IMR-90 (cell line): ENCODE data around the gene MTHFSD. TPM values are rescaled to one million over a fixed set of nuclear protein-coding genes. Genes with fewer than 3 reads are reported as not detected.
A peak's percentile ranks its signal among the peaks of the same experiment; 100 is the strongest.

Experiments used
- ATAC-seq: fragments of 200-7000 bp; cut with Tn5 transposase; 2 replicates; pipeline ENCODE4 v1.9.1; 2020; ENCODE audit warnings: low read depth, mild to moderate bottlenecking, moderate library complexity
- BruUV-seq: library from RNA; stranded (reverse); fragments of 400-500 nt; replicated peaks from 2 replicates; lab custom pipeline; 2021; lab: Mats Ljungman, UMichigan
- CTCF ChIA-PET: fragments of 300-600 bp; formaldehyde crosslinking; extraction: SDS; loops from one replicate; lab custom pipeline; 2021; ENCODE audit warnings: antibody characterized with exemption; lab: Yijun Ruan, JAX
- POLR2A ChIA-PET: fragments of 300-600 bp; sonication (Branson Sonifier 250); formaldehyde crosslinking; loops from one replicate; lab custom pipeline; 2022; ENCODE audit warnings: antibody characterized with exemption; ENCODE audit not compliant: unreplicated experiment; lab: Charles Lee
- DNase-seq: peaks from one replicate; pipeline ENCODE4 v3.0.0; 2013
- H2AFZ ChIP-seq: replicated peaks from 2 replicates; pipeline ENCODE3; 2013; ENCODE audit warnings: low read length, mild to moderate bottlenecking; ENCODE audit not compliant: poor library complexity
- H2AK5ac ChIP-seq: 2 replicates; pipeline ENCODE4 v1.6.1; 2013; ENCODE audit warnings: low read depth, low read length, inconsistent platforms
- H2AK9ac ChIP-seq: replicated peaks from 2 replicates; pipeline ENCODE3; 2013; ENCODE audit warnings: mild to moderate bottlenecking, low read depth, low read length, moderate library complexity; ENCODE audit not compliant: poor library complexity
- H2BK120ac ChIP-seq: 2 replicates; pipeline ENCODE4 v1.6.1; 2013; ENCODE audit warnings: low read depth, low read length, inconsistent platforms
- H2BK15ac ChIP-seq: 3 replicates; pipeline ENCODE4 v1.6.1; 2013; ENCODE audit warnings: low read depth, low read length, inconsistent platforms
- H2BK20ac ChIP-seq: 2 replicates; pipeline ENCODE4 v1.6.1; 2013; ENCODE audit warnings: low read depth, mild to moderate bottlenecking, inconsistent platforms, low read length, moderate library complexity
- H2BK5ac ChIP-seq: 2 replicates; pipeline ENCODE4 v1.6.1; 2013; ENCODE audit warnings: mild to moderate bottlenecking, low read depth, low read length, inconsistent platforms; ENCODE audit not compliant: poor library complexity, severe bottlenecking
- H3K14ac ChIP-seq: replicated peaks from 2 replicates; pipeline ENCODE4 v1.6.1; 2013; ENCODE audit warnings: low read depth, low read length, inconsistent platforms
- H3K18ac ChIP-seq: 2 replicates; pipeline ENCODE4 v1.6.1; 2013; ENCODE audit warnings: low read depth, low read length, control low read depth
- H3K23ac ChIP-seq: 2 replicates; pipeline ENCODE4 v1.6.1; 2013; ENCODE audit warnings: low read depth, low read length, inconsistent platforms
- H3K27ac ChIP-seq: 2 replicates; pipeline ENCODE4 v1.5.1; 2013; ENCODE audit warnings: mild to moderate bottlenecking, control low read depth, low read length; ENCODE audit not compliant: insufficient read depth
- H3K27me3 ChIP-seq: 2 replicates; pipeline ENCODE4 v1.6.1; 2013; ENCODE audit warnings: low read length; ENCODE audit not compliant: control insufficient read depth, insufficient read depth
- H3K36me3 ChIP-seq: 2 replicates; pipeline ENCODE4 v1.6.1; 2013; ENCODE audit warnings: low read length, mixed read lengths; ENCODE audit not compliant: control insufficient read depth, insufficient read depth
- H3K4ac ChIP-seq: 2 replicates; pipeline ENCODE4 v1.6.1; 2013; ENCODE audit warnings: low read depth, low read length, inconsistent platforms
- H3K4me1 ChIP-seq: 2 replicates; pipeline ENCODE4 v1.6.1; 2013; ENCODE audit warnings: low read length, mixed read lengths; ENCODE audit not compliant: control insufficient read depth, insufficient read depth
- H3K4me2 ChIP-seq: 2 replicates; pipeline ENCODE4 v1.6.1; 2013; ENCODE audit warnings: low read depth, mild to moderate bottlenecking, control low read depth, low read length, moderate library complexity
- H3K4me3 ChIP-seq: 2 replicates; pipeline ENCODE4 v1.5.1; 2013; ENCODE audit warnings: low read depth, mild to moderate bottlenecking, control low read depth, low read length, moderate library complexity; ENCODE audit not compliant: insufficient read depth
- H3K56ac ChIP-seq: 2 replicates; pipeline ENCODE4 v1.6.1; 2013; ENCODE audit warnings: low read length, inconsistent platforms; ENCODE audit not compliant: insufficient read depth; ENCODE audit errors: extremely low read depth
- H3K79me1 ChIP-seq, 2 experiments: 2 replicates each; pipeline ENCODE4 v1.6.1; 2013; ENCODE audit warnings: low read length in 2 of 2, inconsistent platforms in 1 of 2, low read depth in 1 of 2
- H3K9ac ChIP-seq: 2 replicates; pipeline ENCODE4 v1.6.1; 2013; ENCODE audit warnings: low read depth, low read length, control low read depth
- H3K9me1 ChIP-seq: 2 replicates; pipeline ENCODE4 v1.6.1; 2013; ENCODE audit warnings: low read length, inconsistent platforms; ENCODE audit not compliant: insufficient read depth
- H3K9me3 ChIP-seq: 2 replicates; pipeline ENCODE4 v1.6.1; 2013; ENCODE audit warnings: low read length; ENCODE audit not compliant: control insufficient read depth, insufficient read depth
- H4K20me1 ChIP-seq: 2 replicates; pipeline ENCODE4 v1.6.1; 2013; ENCODE audit warnings: low read length, inconsistent platforms; ENCODE audit not compliant: insufficient read depth
- H4K5ac ChIP-seq: 2 replicates; pipeline ENCODE4 v1.6.1; 2013; ENCODE audit warnings: mild to moderate bottlenecking, low read depth, low read length, control low read depth
- H4K8ac ChIP-seq, 2 experiments: 2 replicates each; pipeline ENCODE4 v1.6.1; 2013; ENCODE audit warnings: low read depth in 2 of 2, low read length in 2 of 2, control low read depth in 1 of 2, inconsistent platforms in 1 of 2
- H4K91ac ChIP-seq: 2 replicates; pipeline ENCODE4 v1.6.1; 2013; ENCODE audit warnings: low read depth, low read length, inconsistent platforms; ENCODE audit not compliant: insufficient read depth
- BHLHE40 ChIP-seq: fragments of 150-350 bp; IDR thresholded peaks from 2 replicates; pipeline ENCODE4 v1.6.1; 2016; ENCODE audit warnings: mild to moderate bottlenecking, low read depth, low read length
- CEBPB ChIP-seq: IDR thresholded peaks from 2 replicates; pipeline ENCODE4 v1.6.1; 2012; ENCODE audit warnings: low read depth, low read length, improper control_type of control experiment
- FOS ChIP-seq: fragments of 150-350 bp; IDR thresholded peaks from 2 replicates; pipeline ENCODE4 v1.6.1; 2016; ENCODE audit warnings: low read depth, low read length
- MAFK ChIP-seq: IDR thresholded peaks from 2 replicates; pipeline ENCODE4 v1.6.1; 2012; ENCODE audit warnings: low read depth, low read length, improper control_type of control experiment
- MAZ ChIP-seq: IDR thresholded peaks from 2 replicates; pipeline ENCODE4 v1.6.1; 2012; ENCODE audit warnings: low read depth, mild to moderate bottlenecking, low read length, improper control_type of control experiment, moderate library complexity, borderline replicate concordance
- MXI1 ChIP-seq: IDR thresholded peaks from 2 replicates; pipeline ENCODE4 v1.6.1; 2012; ENCODE audit warnings: low read depth, mild to moderate bottlenecking, low read length, moderate library complexity, borderline replicate concordance
- POLR2A ChIP-seq: IDR thresholded peaks from 2 replicates; pipeline ENCODE4 v1.6.1; 2012; ENCODE audit warnings: mild to moderate bottlenecking, low read depth, low read length
- RAD21 ChIP-seq: IDR thresholded peaks from 2 replicates; pipeline ENCODE4 v1.6.1; 2012; ENCODE audit warnings: low read length, improper control_type of control experiment
- RCOR1 ChIP-seq: IDR thresholded peaks from 2 replicates; pipeline ENCODE4 v1.6.1; 2012; ENCODE audit warnings: mild to moderate bottlenecking, low read length, improper control_type of control experiment; ENCODE audit not compliant: insufficient replicate concordance
- RFX5 ChIP-seq: IDR thresholded peaks from 2 replicates; pipeline ENCODE4 v1.8.0; 2012; ENCODE audit warnings: low read depth, mild to moderate bottlenecking, low read length, moderate library complexity
- SMC3 ChIP-seq: fragments of 150-350 bp; IDR thresholded peaks from 2 replicates; pipeline ENCODE4 v1.6.1; 2016; ENCODE audit warnings: low read depth, mild to moderate bottlenecking, antibody characterized with exemption, low read length, moderate library complexity
- WGBS, 2 experiments: methylation state at CpG; one replicate each; pipeline versions ENCODE4 v1.1.5 to v1.1.7; 2013; ENCODE audit warnings: missing lambda C conversion rate in 2 of 2; ENCODE audit not compliant: insufficient read length in 1 of 2; ENCODE audit errors: extremely low coverage in 2 of 2; 5-methylcytosine and 5-hydroxymethylcytosine counted together
- dilution Hi-C: fragments of 300-500 bp; cut with HindIII; formaldehyde crosslinking; loops from one replicate; pipeline ENCODE4 v1.14.3; 2018; ENCODE audit warnings: low sequenced_read_pairs; ENCODE audit not compliant: unreplicated experiment
- in situ Hi-C: fragments of 300-500 bp; cut with MboI; formaldehyde crosslinking; loops from 3 replicates; pipeline ENCODE4 v1.14.3; 2019; ENCODE audit warnings: low sequenced_read_pairs, inconsistent platforms, mixed read lengths
- intact Hi-C: fragments of 100-400 bp; cut with micrococcal nuclease; formaldehyde crosslinking; loops from 2 replicates; pipeline ENCODE4 v1.10.0; 2022
- polyA plus RNA-seq, 3 experiments: library from polyadenylated mRNA; depleted of rRNA; stranded (reverse); fragments of >200 nt; gene quantifications; 2 replicates each; pipeline ENCODE4 v1.2.3, GENCODE V29; 2012; ENCODE audit warnings: low replicate concordance in 1 of 3
- total RNA-seq: library from RNA; depleted of rRNA; stranded (reverse); fragments of >200 nt; gene quantifications from 2 replicates; pipeline ENCODE4 v1.2.3, GENCODE V29; 2012
- TF ChIP-seq, protein P1 (sequence below): fragments of 150-350 bp; IDR thresholded peaks from 2 replicates; pipeline ENCODE4 v1.6.1; 2017; ENCODE audit warnings: mild to moderate bottlenecking, antibody characterized with exemption, low read length, low read depth
- TF ChIP-seq, protein P2 (sequence below): conservative IDR thresholded peaks from 2 replicates; pipeline ENCODE4 v1.5.1; 2012; ENCODE audit warnings: mild to moderate bottlenecking, low read depth, low read length, improper control_type of control experiment
- TF ChIP-seq, protein P3 (sequence below): fragments of 150-350 bp; IDR thresholded peaks from 2 replicates; pipeline ENCODE4 v1.6.1; 2016; ENCODE audit warnings: low read depth, mild to moderate bottlenecking, low read length, moderate library complexity, borderline replicate concordance

The MTHFSD gene
- total and polyA plus RNA-seq, 2 of the 4 experiments (the other 2 are of a cell fraction) = 8.2 to 16.8 TPM

DNA sequence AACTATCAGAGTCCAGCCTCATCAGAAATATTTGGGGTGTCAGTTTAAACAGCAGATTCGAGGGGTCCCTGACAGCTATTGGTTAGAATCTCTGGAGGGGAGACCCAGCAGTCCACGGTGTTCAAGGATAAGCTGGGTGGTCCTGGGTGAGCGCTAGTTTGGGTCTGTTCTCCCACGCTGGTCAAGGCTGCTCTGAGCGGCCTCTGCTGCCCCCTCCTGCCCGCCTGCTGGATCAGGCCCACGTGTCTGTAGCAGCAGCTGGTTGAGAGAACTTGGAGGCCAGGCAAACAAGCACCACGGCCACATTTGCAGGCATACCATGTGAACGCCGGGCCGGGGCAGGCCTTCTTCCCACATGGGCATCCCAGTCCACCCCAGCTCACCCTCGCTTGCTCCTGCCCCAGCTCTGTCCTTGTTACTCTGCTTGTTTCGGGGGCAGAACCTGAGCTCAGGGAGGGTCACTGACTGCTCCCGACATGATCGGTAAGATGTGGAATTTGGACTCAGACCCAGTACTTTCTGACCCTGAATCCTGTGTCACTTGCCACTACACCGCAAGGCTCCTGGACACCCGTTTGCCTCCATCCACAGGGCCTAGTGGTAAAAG, 37.3 kb downstream of the MTHFSD start:
- peak overlapping the region; percentile 98 for H3K27ac ChIP-seq
- H3K36me3 ChIP-seq = peaks cover 48% of the 10 kb centered on the region
- in situ Hi-C loops = loop anchor here (5.0 kb wide), 2 partner anchors 445 to 695 kb away; no protein-coding TSS in a partner anchor
- TF ChIP-seq, protein P1, sequence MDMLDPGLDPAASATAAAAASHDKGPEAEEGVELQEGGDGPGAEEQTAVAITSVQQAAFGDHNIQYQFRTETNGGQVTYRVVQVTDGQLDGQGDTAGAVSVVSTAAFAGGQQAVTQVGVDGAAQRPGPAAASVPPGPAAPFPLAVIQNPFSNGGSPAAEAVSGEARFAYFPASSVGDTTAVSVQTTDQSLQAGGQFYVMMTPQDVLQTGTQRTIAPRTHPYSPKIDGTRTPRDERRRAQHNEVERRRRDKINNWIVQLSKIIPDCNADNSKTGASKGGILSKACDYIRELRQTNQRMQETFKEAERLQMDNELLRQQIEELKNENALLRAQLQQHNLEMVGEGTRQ = peak; percentile 80
- TF ChIP-seq MAZ (0 out of 2 replicates have a peak, but pooled peaks have one; percentile 54), MAFK (no peak), RAD21 (peak; percentile 90), FOS (no peak), CEBPB (no peak), SMC3 (peak; percentile 64), POLR2A (peak; percentile 78), RFX5 (no peak), BHLHE40 (no peak), MXI1 (peak; percentile 96), RCOR1 (no peak)
- TF ChIP-seq, protein P2, sequence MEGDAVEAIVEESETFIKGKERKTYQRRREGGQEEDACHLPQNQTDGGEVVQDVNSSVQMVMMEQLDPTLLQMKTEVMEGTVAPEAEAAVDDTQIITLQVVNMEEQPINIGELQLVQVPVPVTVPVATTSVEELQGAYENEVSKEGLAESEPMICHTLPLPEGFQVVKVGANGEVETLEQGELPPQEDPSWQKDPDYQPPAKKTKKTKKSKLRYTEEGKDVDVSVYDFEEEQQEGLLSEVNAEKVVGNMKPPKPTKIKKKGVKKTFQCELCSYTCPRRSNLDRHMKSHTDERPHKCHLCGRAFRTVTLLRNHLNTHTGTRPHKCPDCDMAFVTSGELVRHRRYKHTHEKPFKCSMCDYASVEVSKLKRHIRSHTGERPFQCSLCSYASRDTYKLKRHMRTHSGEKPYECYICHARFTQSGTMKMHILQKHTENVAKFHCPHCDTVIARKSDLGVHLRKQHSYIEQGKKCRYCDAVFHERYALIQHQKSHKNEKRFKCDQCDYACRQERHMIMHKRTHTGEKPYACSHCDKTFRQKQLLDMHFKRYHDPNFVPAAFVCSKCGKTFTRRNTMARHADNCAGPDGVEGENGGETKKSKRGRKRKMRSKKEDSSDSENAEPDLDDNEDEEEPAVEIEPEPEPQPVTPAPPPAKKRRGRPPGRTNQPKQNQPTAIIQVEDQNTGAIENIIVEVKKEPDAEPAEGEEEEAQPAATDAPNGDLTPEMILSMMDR = peak; percentile 90
- TF ChIP-seq, protein P3, sequence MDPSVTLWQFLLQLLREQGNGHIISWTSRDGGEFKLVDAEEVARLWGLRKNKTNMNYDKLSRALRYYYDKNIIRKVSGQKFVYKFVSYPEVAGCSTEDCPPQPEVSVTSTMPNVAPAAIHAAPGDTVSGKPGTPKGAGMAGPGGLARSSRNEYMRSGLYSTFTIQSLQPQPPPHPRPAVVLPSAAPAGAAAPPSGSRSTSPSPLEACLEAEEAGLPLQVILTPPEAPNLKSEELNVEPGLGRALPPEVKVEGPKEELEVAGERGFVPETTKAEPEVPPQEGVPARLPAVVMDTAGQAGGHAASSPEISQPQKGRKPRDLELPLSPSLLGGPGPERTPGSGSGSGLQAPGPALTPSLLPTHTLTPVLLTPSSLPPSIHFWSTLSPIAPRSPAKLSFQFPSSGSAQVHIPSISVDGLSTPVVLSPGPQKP = no peak

More for the DNA sequence above, 37.3 kb downstream of the MTHFSD start:
- Histone ChIP-seq H3K9ac (peak overlapping the region; percentile 100), H2AK5ac (peak overlapping the region; percentile 73), H3K27me3 (no peaks in the 10 kb centered on the region), H3K23ac (peak overlapping the region; percentile 85), H3K9me3 (no peaks in the 10 kb centered on the region), H4K91ac (peak overlapping the region; percentile 71), H3K4me2 (peak overlapping the region; percentile 61), H2AK9ac (peak overlapping the region; percentile 89), H2BK5ac (peak overlapping the region; percentile 97), H2BK15ac (peak overlapping the region; percentile 85; the same call in 1 of the 3 replicates), H4K5ac (peak overlapping the region; percentile 73; the same call in 1 of the 2 replicates), H2AFZ (peak overlapping the region; percentile 58), H3K4me3 (no peak overlapping the region), H3K4me1 (peaks cover 14% of the 10 kb centered on the region), H3K4ac (peak overlapping the region; percentile 97), H3K79me1 (peaks cover 0 to 39% of the 10 kb centered on the region in 2 experiments; a peak in 2 of 4 replicates), H3K18ac (peak overlapping the region; percentile 59), H2BK120ac (peak overlapping the region; percentile 86), H4K8ac (peak overlapping the region; percentile 82 to 91), H4K20me1 (peaks cover 46% of the 10 kb centered on the region), H2BK20ac (0 out of 2 replicates have a peak overlapping the region, but pooled peaks have one; percentile 17), H3K9me1 (peaks cover 5% of the 10 kb centered on the region), H3K56ac (peak overlapping the region; percentile 99), H3K14ac (peak overlapping the region; percentile 94)
- ChIA-PET POLR2A (interaction anchor here (0.6 to 1.4 kb wide), 8 partner anchors 9 to 317 kb away, joined by 3 to 7 read pairs (median 4); no protein-coding TSS in a partner anchor), CTCF (interaction anchor here (1.1 to 1.7 kb wide), 4 partner anchors 265 to 474 kb away, joined by 3 to 11 read pairs (median 4); no protein-coding TSS in a partner anchor)
- 37% methylated on average over 7 of the region's 17 CpGs; no CpG with 5 or more reads in 1 of the 2 experiments for WGBS, 2 experiments
- ATAC-seq (peak; percentile 47), DNase-seq (peak; percentile 88)
- intact Hi-C loops (loop anchor here (1.0 kb wide), 1 partner anchor 696 kb away; no protein-coding TSS in a partner anchor), dilution Hi-C loops (no loop called here)
- no TSS peak for BruUV-seq
